Neural cell (in vitro differentiated cells): ENCODE results near the gene AK3. TPM values are rescaled to one million over a fixed set of nuclear protein-coding genes. Genes with fewer than 3 reads are reported as not detected.

Source experiments
- H2AFZ ChIP-seq: fragments of 200-600, 300-800 bp; sonication (generic), shearing (Covaris generic); 2 replicates; pipeline ENCODE4 v1.6.0; 2014; ENCODE audit warnings: low read depth, mild to moderate bottlenecking, antibody characterized with exemption, low read length, moderate library complexity
- H3F3A ChIP-seq: fragments of 200-600 bp; shearing (Covaris generic); 2 replicates; pipeline ENCODE4 v1.6.1; 2016; ENCODE audit warnings: mild to moderate bottlenecking, moderate library complexity, mixed read lengths, antibody characterized with exemption, low read length; ENCODE audit not compliant: insufficient read depth, poor library complexity, severe bottlenecking
- H3K27ac ChIP-seq: fragments of 200-600, 300-800 bp; sonication (generic), shearing (Covaris generic); 2 replicates; pipeline ENCODE4 v1.5.1; 2014; ENCODE audit warnings: mild to moderate bottlenecking, low read length, moderate library complexity
- H3K27me3 ChIP-seq: fragments of 300-800, 200-600 bp; sonication (generic), shearing (Covaris generic); 2 replicates; pipeline ENCODE4 v1.6.0; 2014; ENCODE audit warnings: mild to moderate bottlenecking, low read depth, low read length, moderate library complexity; ENCODE audit not compliant: insufficient read depth
- H3K36me3 ChIP-seq: fragments of 300-800, 200-600 bp; sonication (generic), shearing (Covaris generic); 2 replicates; pipeline ENCODE4 v1.5.1; 2014; ENCODE audit warnings: mild to moderate bottlenecking, antibody characterized with exemption, low read length, moderate library complexity; ENCODE audit not compliant: insufficient read depth
- H3K4me2 ChIP-seq: fragments of 300-800, 200-600 bp; sonication (generic), shearing (Covaris generic); 2 replicates; pipeline ENCODE4 v1.6.0; 2014; ENCODE audit warnings: mild to moderate bottlenecking, low read length
- H3K4me3 ChIP-seq: fragments of 300-800, 200-600 bp; sonication (generic), shearing (Covaris generic); 2 replicates; pipeline ENCODE4 v1.5.1; 2014; ENCODE audit warnings: mild to moderate bottlenecking, low read length, moderate library complexity
- H3K79me2 ChIP-seq: fragments of 200-600 bp; shearing (Covaris generic); replicated peaks from 2 replicates; pipeline ENCODE4 v1.6.0; 2014; ENCODE audit warnings: mild to moderate bottlenecking, low read length, moderate library complexity; ENCODE audit not compliant: insufficient read depth
- H3K9ac ChIP-seq: fragments of 300-800, 200-600 bp; sonication (generic), shearing (Covaris generic); 2 replicates; pipeline ENCODE4 v1.6.1; 2016; ENCODE audit warnings: mild to moderate bottlenecking, low read length, mixed read lengths
- H3K9me2 ChIP-seq: fragments of 200-600 bp; shearing (Covaris generic); 2 replicates; pipeline ENCODE4 v1.6.1; 2016; ENCODE audit warnings: mild to moderate bottlenecking, low read length, mixed read lengths; ENCODE audit not compliant: insufficient read depth
- H3K9me3 ChIP-seq: fragments of 200-600, 300-800 bp; sonication (generic), shearing (Covaris generic); 2 replicates; pipeline ENCODE4 v1.6.1; 2016; ENCODE audit warnings: mild to moderate bottlenecking, mixed run types, low read length, moderate library complexity, mixed read lengths
- H4K20me1 ChIP-seq: fragments of 200-600 bp; shearing (Covaris generic); 2 replicates; pipeline ENCODE4 v1.6.1; 2016; ENCODE audit warnings: mild to moderate bottlenecking, mixed run types; ENCODE audit not compliant: insufficient read depth
- EP300 ChIP-seq: fragments of 450-650 bp; conservative IDR thresholded peaks from 2 replicates; pipeline ENCODE4 v1.6.1; 2014; ENCODE audit warnings: antibody characterized with exemption, mild to moderate bottlenecking, moderate library complexity; ENCODE audit not compliant: poor library complexity, severe bottlenecking
- EZH2 ChIP-seq: fragments of 200-600, 300-800 bp; shearing (Covaris generic), sonication (generic); IDR thresholded peaks from 2 replicates; pipeline ENCODE4 v1.6.1; 2014; ENCODE audit warnings: antibody characterized with exemption, low read length, borderline replicate concordance, mild to moderate bottlenecking; ENCODE audit not compliant: insufficient read depth, poor library complexity, severe bottlenecking
- MXI1 ChIP-seq: fragments of 450-650 bp; conservative IDR thresholded peaks from 2 replicates; pipeline ENCODE4 v1.6.1; 2014; ENCODE audit warnings: antibody characterized with exemption, mild to moderate bottlenecking; ENCODE audit not compliant: poor library complexity, severe bottlenecking
- POLR2AphosphoS5 ChIP-seq: IDR thresholded peaks from 2 replicates; pipeline ENCODE4 v1.6.1; 2012
- REST ChIP-seq: IDR thresholded peaks from 2 replicates; pipeline ENCODE4 v1.6.1; 2012; ENCODE audit warnings: borderline replicate concordance
- SMC3 ChIP-seq: fragments of 450-650 bp; conservative IDR thresholded peaks from 2 replicates; pipeline ENCODE4 v1.6.1; 2014; ENCODE audit warnings: antibody characterized with exemption, mild to moderate bottlenecking, moderate library complexity; ENCODE audit not compliant: poor library complexity
- TAF1 ChIP-seq: IDR thresholded peaks from 2 replicates; pipeline ENCODE4 v1.6.1; 2012; ENCODE audit warnings: low read depth
- polyA plus RNA-seq: library from polyadenylated mRNA; depleted of rRNA; stranded (reverse); fragments of >200 nt; gene quantifications from 2 replicates; pipeline ENCODE4 v1.2.3, GENCODE V29; 2014

Gene AK3
- polyA plus RNA-seq, 1 donor from 2014 or later, result 73.7 TPM

GRCh38 chr9:4701526-4701925 is 39.5 kb downstream of the AK3 start:
- Histone ChIP-seq H3K36me3 (peaks cover 19% of the 10 kb centered on the region), H4K20me1 (no peaks in the 10 kb centered on the region), H3K27ac (no peak overlapping the region), H3K9ac (no peak overlapping the region), H3K9me3 (no peaks in the 10 kb centered on the region), H3K9me2 (no peaks in the 10 kb centered on the region), H3K4me3 (no peak overlapping the region), H3K27me3 (no peaks in the 10 kb centered on the region), H3K79me2 (no peaks in the 10 kb centered on the region), H2AFZ (no peak overlapping the region), H3K4me2 (no peak overlapping the region), H3F3A (no peaks in the 10 kb centered on the region)
- no peak for TF ChIP-seq EZH2
- TF ChIP-seq EP300, result no peak
- no peak for TF ChIP-seq REST
- TF ChIP-seq TAF1, result no peak
- no peak for TF ChIP-seq MXI1
- no peak for TF ChIP-seq SMC3
- no peak for TF ChIP-seq POLR2AphosphoS5

GRCh38 chr9:4700932-4701331 is 40.1 kb downstream of the AK3 start:
- no peak for TF ChIP-seq EZH2
- no peak for TF ChIP-seq REST
- no peak for TF ChIP-seq TAF1
- TF ChIP-seq MXI1, result no peak
- TF ChIP-seq EP300, result no peak
- no peak for TF ChIP-seq POLR2AphosphoS5
- TF ChIP-seq SMC3, result no peak
- Histone ChIP-seq H3K27me3 (no peaks in the 10 kb centered on the region), H3F3A (no peaks in the 10 kb centered on the region), H3K79me2 (no peaks in the 10 kb centered on the region), H3K4me3 (no peak overlapping the region), H3K36me3 (peaks cover 18% of the 10 kb centered on the region), H3K9me2 (no peaks in the 10 kb centered on the region), H3K27ac (no peak overlapping the region), H3K9ac (no peak overlapping the region), H2AFZ (no peak overlapping the region), H3K4me2 (no peak overlapping the region), H3K9me3 (no peaks in the 10 kb centered on the region), H4K20me1 (no peaks in the 10 kb centered on the region)
